Stimulated activated naive CD8-positive, alpha-beta T cell treated with anti-CD3 and anti-CD28 coated beads, Interleukin-15, amount 100 ng/mL, for 72 hours (primary cell): ENCODE data around the gene MYRIP.

ENCODE experiments used
- ATAC-seq: fragments of 150-1000 bp; cut with Tn5 transposase; 2 replicates; pipeline ENCODE4 v1.10.0; 2021; ENCODE audit warnings: mild to moderate bottlenecking, moderate library complexity
- DNase-seq, 2 donors: peaks; one replicate each; pipeline ENCODE4 v3.0.0; 2021 to 2022
- H3K27ac Mint-ChIP-seq, 2 donors: one replicate each; pipeline ENCODE4 v1.8.0; 2022; ENCODE audit warnings: mild to moderate bottlenecking in 2 of 2, mixed read lengths in 2 of 2, moderate library complexity in 2 of 2
- H3K27me3 Mint-ChIP-seq: one replicate; pipeline ENCODE4 v1.8.0; 2022; ENCODE audit warnings: mixed read lengths
- H3K4me1 Mint-ChIP-seq: one replicate; pipeline ENCODE4 v1.8.0; 2022; ENCODE audit warnings: mild to moderate bottlenecking, mixed read lengths
- H3K4me3 Mint-ChIP-seq, 2 donors: one replicate each; pipeline ENCODE4 v1.8.0; 2022; ENCODE audit warnings: mild to moderate bottlenecking in 2 of 2, mixed read lengths in 2 of 2, moderate library complexity in 1 of 2
- H3K9me3 Mint-ChIP-seq, 2 donors: one replicate each; pipeline ENCODE4 v1.8.0; 2022; ENCODE audit warnings: mixed read lengths in 2 of 2

Gene MYRIP

DNA sequence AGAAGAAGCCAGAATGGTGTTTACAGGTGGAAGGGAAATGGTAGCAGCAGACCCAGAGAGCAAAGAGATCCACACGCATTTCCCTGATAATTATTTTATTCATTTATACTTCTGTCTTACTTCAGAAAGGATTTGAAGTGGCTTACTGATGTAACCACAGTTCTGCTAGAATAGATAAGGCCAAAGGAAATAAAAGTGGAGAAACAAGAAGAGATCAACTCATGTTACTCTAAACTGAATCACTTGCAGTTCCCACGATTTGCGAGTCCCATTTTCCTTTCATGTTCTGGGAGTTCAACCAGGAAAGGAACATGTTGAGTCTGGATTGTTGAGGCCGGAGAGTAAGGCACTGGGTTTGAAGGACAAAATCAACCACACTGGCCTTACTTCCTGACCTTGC is 151.8 kb downstream of the MYRIP start:
- DNase-seq (no peak), ATAC-seq (no peak)
- Mint-ChIP-seq H3K9me3 (peaks cover 0 to 5% of the 10 kb centered on the region in 2 donors), H3K4me3 (no peak overlapping the region), H3K4me1 (no peaks in the 10 kb centered on the region), H3K27ac (no peak overlapping the region), H3K27me3 (no peaks in the 10 kb centered on the region)

- no peaks in the 10 kb centered on the region for H3K27me3 Mint-ChIP-seq
- no peaks in the 10 kb centered on the region for H3K4me1 Mint-ChIP-seq
- no peak overlapping the region for H3K27ac Mint-ChIP-seq
- H3K4me3 Mint-ChIP-seq: no peak overlapping the region
- H3K9me3 Mint-ChIP-seq: no peaks in the 10 kb centered on the region
- DNase-seq: no peak
- ATAC-seq: no peak
Observed at GRCh38 chr3:39962581-39962980, 153.2 kb downstream of the MYRIP start.

DNA sequence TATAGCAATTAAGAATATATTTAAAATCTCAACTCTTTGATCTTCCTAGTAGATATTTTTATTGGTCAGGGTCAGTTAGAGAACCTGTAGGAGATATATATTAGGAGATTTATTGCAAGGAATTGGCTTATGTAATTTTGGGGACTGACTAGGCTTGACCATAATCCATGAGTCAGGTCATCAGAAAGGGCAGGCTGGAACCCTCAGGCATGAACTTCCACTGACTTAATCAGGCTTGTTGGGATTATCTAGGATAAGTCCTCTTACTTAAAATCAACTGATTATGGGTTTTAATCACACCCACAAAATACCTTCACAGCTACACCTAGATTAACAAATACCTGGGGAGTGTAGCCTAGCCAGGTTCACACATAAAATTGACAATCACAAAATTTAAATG is 156.1 kb downstream of the MYRIP start:
- H3K27ac Mint-ChIP-seq: no peak overlapping the region
- ATAC-seq (no peak), DNase-seq (no peak)
- H3K4me1 Mint-ChIP-seq: no peaks in the 10 kb centered on the region
- no peak overlapping the region for H3K4me3 Mint-ChIP-seq
- no peaks in the 10 kb centered on the region for H3K9me3 Mint-ChIP-seq
- peaks cover 11% of the 10 kb centered on the region for H3K27me3 Mint-ChIP-seq

DNA sequence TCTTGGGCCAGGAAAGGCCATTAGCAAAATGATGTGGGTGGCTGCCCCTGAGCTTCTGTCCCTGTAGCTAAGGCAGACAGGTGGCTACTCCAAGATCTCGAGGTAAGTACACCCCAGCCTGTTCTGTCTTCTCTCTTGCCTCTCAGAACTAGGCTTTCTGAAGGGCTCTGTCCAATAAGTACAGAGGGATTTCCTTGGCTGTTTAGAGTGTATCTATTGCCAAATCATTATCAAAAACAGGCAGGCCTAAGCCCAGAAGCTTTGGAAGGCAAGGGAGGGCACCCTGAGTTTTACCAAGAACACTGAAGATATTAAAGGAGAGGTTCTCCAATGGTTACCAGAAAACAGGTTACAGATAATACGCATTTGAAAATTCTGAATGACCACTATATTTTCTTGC is 156.6 kb downstream of the MYRIP start:
- ATAC-seq (no peak), DNase-seq (no peak)
- H3K9me3 Mint-ChIP-seq: no peaks in the 10 kb centered on the region

GRCh38 chr3:39970982-39971381 is 161.6 kb downstream of the MYRIP start:
- Mint-ChIP-seq H3K27me3 (peaks cover 24% of the 10 kb centered on the region), H3K9me3 (peaks cover 0 to 6% of the 10 kb centered on the region in 2 donors), H3K4me1 (no peaks in the 10 kb centered on the region), H3K4me3 (no peak overlapping the region), H3K27ac (no peak overlapping the region)
- no peak for DNase-seq
- no peak for ATAC-seq

More for the DNA sequence above, 156.6 kb downstream of the MYRIP start:
- H3K27ac Mint-ChIP-seq: no peak overlapping the region
- H3K4me1 Mint-ChIP-seq: no peaks in the 10 kb centered on the region
- peaks cover 14% of the 10 kb centered on the region for H3K27me3 Mint-ChIP-seq
- no peak overlapping the region for H3K4me3 Mint-ChIP-seq

GRCh38 chr3:39971559-39972031 is 162.2 kb downstream of the MYRIP start:
- Mint-ChIP-seq H3K27me3 (peaks cover 24% of the 10 kb centered on the region), H3K4me3 (no peak overlapping the region), H3K9me3 (peaks cover 0 to 6% of the 10 kb centered on the region in 2 donors), H3K4me1 (no peaks in the 10 kb centered on the region), H3K27ac (no peak overlapping the region)
- ATAC-seq: no peak
- DNase-seq: no peak

DNA sequence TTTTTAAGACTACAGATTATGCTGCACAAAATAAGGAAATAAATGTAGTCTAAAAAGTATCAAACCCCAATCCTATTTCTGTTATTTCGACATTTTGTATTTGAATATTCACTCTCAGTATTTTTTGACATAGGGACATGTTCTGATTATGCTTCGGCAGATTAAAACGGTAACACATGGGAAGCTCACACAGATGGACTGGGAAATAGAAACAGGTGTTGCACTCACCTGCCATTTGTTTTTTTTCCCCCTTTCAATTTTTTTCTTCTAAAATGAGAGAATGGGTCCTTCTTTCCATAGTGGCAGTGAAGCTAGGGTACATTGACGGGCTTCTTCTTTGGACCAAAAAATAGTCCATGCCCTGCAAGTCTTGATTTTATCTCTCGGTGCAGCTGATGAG is 163.1 kb downstream of the MYRIP start:
- H3K4me1 Mint-ChIP-seq: no peaks in the 10 kb centered on the region
- H3K9me3 Mint-ChIP-seq: peaks cover 0 to 6% of the 10 kb centered on the region in 2 donors
- DNase-seq (no peak), ATAC-seq (no peak)
- no peak overlapping the region for H3K27ac Mint-ChIP-seq
- peaks cover 24% of the 10 kb centered on the region for H3K27me3 Mint-ChIP-seq
- no peak overlapping the region for H3K4me3 Mint-ChIP-seq

- Mint-ChIP-seq H3K9me3 (peaks cover 0 to 6% of the 10 kb centered on the region in 2 donors), H3K27ac (no peak overlapping the region), H3K27me3 (peaks cover 10% of the 10 kb centered on the region), H3K4me1 (no peaks in the 10 kb centered on the region), H3K4me3 (no peak overlapping the region)
- ATAC-seq (no peak), DNase-seq (no peak)
Observed at GRCh38 chr3:39977058-39977794, 167.8 kb downstream of the MYRIP start.

DNA sequence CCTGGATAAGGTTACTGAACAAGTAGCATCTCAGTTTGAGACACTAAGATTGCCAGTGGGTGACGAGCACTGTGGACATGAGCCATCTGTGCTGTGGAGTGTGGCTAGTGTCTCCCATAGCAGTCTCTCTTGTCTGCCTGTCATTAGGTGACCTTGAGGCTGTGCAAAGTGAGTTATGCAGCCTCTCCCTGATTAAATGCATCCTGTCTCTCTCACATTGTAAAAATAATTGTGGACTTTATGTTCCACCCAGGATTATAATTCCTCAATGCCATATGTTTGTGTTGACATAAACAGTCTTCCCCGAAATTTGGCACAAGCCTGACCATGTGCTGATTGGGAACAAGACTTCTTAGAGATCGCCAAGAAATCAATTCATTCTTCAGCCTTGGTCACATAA is 168.9 kb downstream of the MYRIP start:
- H3K27ac Mint-ChIP-seq: no peak overlapping the region

GRCh38 chr3:39980058-39980457 is 170.6 kb downstream of the MYRIP start:
- H3K4me3 Mint-ChIP-seq: no peak overlapping the region
- H3K9me3 Mint-ChIP-seq: no peaks in the 10 kb centered on the region
- no peak overlapping the region for H3K27ac Mint-ChIP-seq
- DNase-seq: no peak
- no peaks in the 10 kb centered on the region for H3K4me1 Mint-ChIP-seq
- no peaks in the 10 kb centered on the region for H3K27me3 Mint-ChIP-seq
- ATAC-seq: no peak

More for the DNA sequence above, 168.9 kb downstream of the MYRIP start:
- no peaks in the 10 kb centered on the region for H3K4me1 Mint-ChIP-seq
- peaks cover 0 to 6% of the 10 kb centered on the region in 2 donors for H3K9me3 Mint-ChIP-seq
- no peak overlapping the region for H3K4me3 Mint-ChIP-seq
- DNase-seq: no peak
- H3K27me3 Mint-ChIP-seq: peaks cover 3% of the 10 kb centered on the region
- no peak for ATAC-seq

GRCh38 chr3:39980781-39981180 is 171.4 kb downstream of the MYRIP start:
- H3K9me3 Mint-ChIP-seq: no peaks in the 10 kb centered on the region
- no peak overlapping the region for H3K27ac Mint-ChIP-seq
- no peaks in the 10 kb centered on the region for H3K4me1 Mint-ChIP-seq
- no peaks in the 10 kb centered on the region for H3K27me3 Mint-ChIP-seq
- no peak for ATAC-seq
- no peak for DNase-seq
- no peak overlapping the region for H3K4me3 Mint-ChIP-seq

GRCh38 chr3:39981547-39982184 is 172.3 kb downstream of the MYRIP start:
- no peaks in the 10 kb centered on the region for H3K4me1 Mint-ChIP-seq

GRCh38 chr3:39982665-39983357 is 173.4 kb downstream of the MYRIP start:
- Mint-ChIP-seq H3K27ac (no peak overlapping the region), H3K4me3 (no peak overlapping the region), H3K4me1 (no peaks in the 10 kb centered on the region), H3K27me3 (no peaks in the 10 kb centered on the region), H3K9me3 (peaks cover 0 to 7% of the 10 kb centered on the region in 2 donors)
- no peak for DNase-seq
- ATAC-seq: no peak

More at GRCh38 chr3:39981547-39982184, 172.3 kb downstream of the MYRIP start:
- peaks cover 0 to 7% of the 10 kb centered on the region in 2 donors for H3K9me3 Mint-ChIP-seq
- no peak overlapping the region for H3K4me3 Mint-ChIP-seq
- DNase-seq (no peak), ATAC-seq (no peak)
- no peaks in the 10 kb centered on the region for H3K27me3 Mint-ChIP-seq
- no peak overlapping the region for H3K27ac Mint-ChIP-seq

GRCh38 chr3:39989746-39990145 is 180.3 kb downstream of the MYRIP start:
- Mint-ChIP-seq H3K9me3 (peaks cover 0 to 7% of the 10 kb centered on the region in 2 donors), H3K27me3 (no peaks in the 10 kb centered on the region), H3K4me1 (no peaks in the 10 kb centered on the region), H3K4me3 (no peak overlapping the region), H3K27ac (peak overlapping the region in 1 of 2 donors; percentile 35)
- ATAC-seq: no peak
- DNase-seq: no peak

- Mint-ChIP-seq H3K4me1 (no peaks in the 10 kb centered on the region), H3K27me3 (no peaks in the 10 kb centered on the region), H3K9me3 (peaks cover 0 to 14% of the 10 kb centered on the region in 2 donors), H3K4me3 (no peak overlapping the region), H3K27ac (no peak overlapping the region)
- DNase-seq (peak in 1 of 2 donors; percentile 3), ATAC-seq (no peak)
Observed at GRCh38 chr3:39990532-39990931, 181.1 kb downstream of the MYRIP start.

GRCh38 chr3:40008796-40009195 is 199.4 kb downstream of the MYRIP start:
- no peaks in the 10 kb centered on the region for H3K9me3 Mint-ChIP-seq
- no peak overlapping the region for H3K4me3 Mint-ChIP-seq
- DNase-seq (no peak), ATAC-seq (no peak)
- no peak overlapping the region for H3K27ac Mint-ChIP-seq
- no peaks in the 10 kb centered on the region for H3K4me1 Mint-ChIP-seq
- no peaks in the 10 kb centered on the region for H3K27me3 Mint-ChIP-seq
